Osteoblast (primary cell): ENCODE measurements around the gene ZNF385A. TPM values are rescaled to one million over a fixed set of nuclear protein-coding genes. Genes with fewer than 3 reads are reported as not detected.

Experiments used
- DNase-seq: peaks from one replicate; pipeline ENCODE4 v3.0.0; 2011; ENCODE audit warnings: low spot score, mixed read lengths; ENCODE audit not compliant: insufficient read length; ENCODE audit errors: missing footprints
- H2AFZ ChIP-seq: 2 replicates; pipeline ENCODE4 v1.6.0; 2011; ENCODE audit warnings: mild to moderate bottlenecking, low read length
- H3K27ac ChIP-seq: 2 replicates; pipeline ENCODE4 v1.5.1; 2011; ENCODE audit warnings: mild to moderate bottlenecking, low read depth, low read length, moderate library complexity
- H3K27me3 ChIP-seq: 2 replicates; pipeline ENCODE4 v1.6.0; 2012; ENCODE audit warnings: mild to moderate bottlenecking, control low read depth, inconsistent platforms, low read length, moderate library complexity; ENCODE audit not compliant: insufficient read depth
- H3K36me3 ChIP-seq: 2 replicates; pipeline ENCODE4 v1.5.1; 2011; ENCODE audit warnings: mild to moderate bottlenecking, low read length, control low read depth, moderate library complexity; ENCODE audit not compliant: insufficient read depth
- H3K4me1 ChIP-seq: 2 replicates; pipeline ENCODE4 v1.5.1; 2011; ENCODE audit warnings: mild to moderate bottlenecking, low read length, control low read depth, moderate library complexity; ENCODE audit not compliant: insufficient read depth
- H3K4me2 ChIP-seq: 2 replicates; pipeline ENCODE4 v1.6.0; 2011; ENCODE audit warnings: mild to moderate bottlenecking, low read length; ENCODE audit not compliant: insufficient read depth
- H3K4me3 ChIP-seq: fragments of 200-600 bp; sonication (generic); 3 replicates; pipeline ENCODE4 v1.5.1; 2012; ENCODE audit warnings: mild to moderate bottlenecking, low read length, inconsistent platforms; ENCODE audit not compliant: insufficient read depth
- H3K79me2 ChIP-seq: 2 replicates; pipeline ENCODE4 v1.6.0; 2012; ENCODE audit warnings: mild to moderate bottlenecking, low read length, control low read depth, inconsistent platforms; ENCODE audit not compliant: insufficient read depth
- H3K9me3 ChIP-seq: 2 replicates; pipeline ENCODE4 v1.5.1; 2011; ENCODE audit warnings: low read depth, low read length, control low read depth
- H4K20me1 ChIP-seq: 2 replicates; pipeline ENCODE4 v1.6.0; 2012; ENCODE audit warnings: mild to moderate bottlenecking, low read length, control low read depth; ENCODE audit not compliant: insufficient read depth
- CTCF ChIP-seq: IDR thresholded peaks from 2 replicates; pipeline ENCODE4 v1.5.1; 2011; ENCODE audit warnings: mild to moderate bottlenecking, low read depth, low read length, moderate library complexity; ENCODE audit errors: extremely low read depth
- total RNA-seq: library from RNA; depleted of rRNA; stranded (reverse); fragments of >200 nt; gene quantifications from 2 replicates; pipeline ENCODE4 v1.2.3, GENCODE V29; 2012

Gene ZNF385A
- total RNA-seq, 1 donor, result 0.72 TPM

- H3K9me3 ChIP-seq, result no peaks in the 10 kb centered on the region
- no peaks in the 10 kb centered on the region for H3K36me3 ChIP-seq
- H3K4me3 ChIP-seq, result no peak overlapping the region
- H3K4me2 ChIP-seq, result no peak overlapping the region
- H3K27ac ChIP-seq, result no peak overlapping the region
- no peaks in the 10 kb centered on the region for H3K79me2 ChIP-seq
- no peaks in the 10 kb centered on the region for H3K27me3 ChIP-seq
- DNase-seq, result peak; percentile 41
- no peaks in the 10 kb centered on the region for H4K20me1 ChIP-seq
- no peak for TF ChIP-seq CTCF
- peaks cover 13% of the 10 kb centered on the region for H3K4me1 ChIP-seq
- H2AFZ ChIP-seq, result no peak overlapping the region
Measured at GRCh38 chr12:54386403-54387113, 2.0 kb upstream of the ZNF385A start.

- Histone ChIP-seq H2AFZ (no peak overlapping the region), H3K9me3 (no peaks in the 10 kb centered on the region), H4K20me1 (no peaks in the 10 kb centered on the region), H3K4me2 (no peak overlapping the region), H3K27me3 (no peaks in the 10 kb centered on the region), H3K36me3 (no peaks in the 10 kb centered on the region), H3K4me1 (peaks cover 13% of the 10 kb centered on the region), H3K4me3 (no peak overlapping the region), H3K27ac (no peak overlapping the region), H3K79me2 (no peaks in the 10 kb centered on the region)
- TF ChIP-seq CTCF, result no peak
- peak; percentile 53 for DNase-seq
Measured at GRCh38 chr12:54385251-54385914, 850 bp upstream of the ZNF385A start.

GRCh38 chr12:54383041-54383609, 1.4 kb downstream of the ZNF385A start:
- no peaks in the 10 kb centered on the region for H4K20me1 ChIP-seq
- peak overlapping the region; percentile 83 for H3K27ac ChIP-seq
- H3K4me2 ChIP-seq, result peak overlapping the region; percentile 49
- no peaks in the 10 kb centered on the region for H3K36me3 ChIP-seq
- no peak overlapping the region for H3K4me3 ChIP-seq
- no peaks in the 10 kb centered on the region for H3K27me3 ChIP-seq
- peak overlapping the region; percentile 46 for H2AFZ ChIP-seq
- H3K79me2 ChIP-seq, result no peaks in the 10 kb centered on the region
- H3K9me3 ChIP-seq, result no peaks in the 10 kb centered on the region
- DNase-seq, result peak; percentile 99
- peaks cover 18% of the 10 kb centered on the region for H3K4me1 ChIP-seq
- TF ChIP-seq CTCF, result no peak

- no peak overlapping the region for H3K27ac ChIP-seq
- no peak overlapping the region for H3K4me3 ChIP-seq
- no peak overlapping the region for H3K4me2 ChIP-seq
- peaks cover 18% of the 10 kb centered on the region for H3K4me1 ChIP-seq
- H4K20me1 ChIP-seq, result no peaks in the 10 kb centered on the region
- DNase-seq, result no peak
- TF ChIP-seq CTCF, result no peak
- no peaks in the 10 kb centered on the region for H3K36me3 ChIP-seq
- no peak overlapping the region for H2AFZ ChIP-seq
- no peaks in the 10 kb centered on the region for H3K9me3 ChIP-seq
- no peaks in the 10 kb centered on the region for H3K79me2 ChIP-seq
- no peaks in the 10 kb centered on the region for H3K27me3 ChIP-seq
Measured at GRCh38 chr12:54381136-54381535, 3.4 kb downstream of the ZNF385A start.
